Activated naive CD4-positive, alpha-beta T cell treated with anti-CD3 and anti-CD28 coated beads, Interleukin-2, amount 10 ng/mL, durations not matched to agents 7 days and 5 days (primary cell): Measurements from ENCODE around the gene NME5.
"Not testable (repeated sequence)": the region's sequence is repeated elsewhere in the genome, so short reads cannot be mapped to it uniquely, and the experiment has no call there.

ENCODE experiments used
- CTCF ChIA-PET: fragments of 350-600 bp; sonication (Branson Sonifier 250); formaldehyde crosslinking; loops from one replicate; lab custom pipeline; 2021; ENCODE audit warnings: antibody characterized with exemption; lab: Charles Lee
- DNase-seq: peaks from one replicate; pipeline ENCODE4 v3.0.0-alpha.2; 2020
- H3K27ac Mint-ChIP-seq: one replicate; pipeline ENCODE4 v1.8.0; 2021; ENCODE audit warnings: mild to moderate bottlenecking, moderate library complexity, mixed read lengths
- H3K27me3 Mint-ChIP-seq: one replicate; pipeline ENCODE4 v1.8.0; 2021; ENCODE audit warnings: mild to moderate bottlenecking, mixed read lengths
- H3K36me3 Mint-ChIP-seq: one replicate; pipeline ENCODE4 v1.8.0; 2021; ENCODE audit warnings: mixed read lengths
- H3K4me1 Mint-ChIP-seq: one replicate; pipeline ENCODE4 v1.8.0; 2021; ENCODE audit warnings: mixed read lengths
- H3K4me3 Mint-ChIP-seq: one replicate; pipeline ENCODE4 v1.8.0; 2021; ENCODE audit warnings: mild to moderate bottlenecking, moderate library complexity, mixed read lengths
- H3K9me3 Mint-ChIP-seq: one replicate; pipeline ENCODE4 v1.8.0; 2021; ENCODE audit warnings: mixed read lengths

The NME5 gene

DNA sequence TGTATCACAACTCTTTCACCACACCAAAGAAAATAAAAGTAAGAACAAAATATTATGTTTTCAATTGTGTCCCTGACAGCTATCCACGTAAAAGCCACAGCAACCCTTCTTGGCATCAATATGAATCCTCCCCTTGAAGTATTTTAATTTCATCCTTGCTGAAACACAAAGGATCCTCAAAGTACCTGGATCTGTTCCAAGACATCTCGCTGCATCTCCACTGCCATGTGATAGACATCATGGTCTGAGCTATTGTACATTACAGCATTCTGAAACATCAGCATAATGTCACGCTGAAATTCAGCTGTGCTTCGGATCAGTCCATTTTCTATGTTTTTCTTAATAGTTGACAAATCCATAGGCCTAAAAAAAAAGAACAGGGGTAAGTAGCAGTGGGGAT is 21.5 kb upstream of the NME5 start:
- no peak for DNase-seq
- Mint-ChIP-seq H3K27me3 (no peaks in the 10 kb centered on the region), H3K9me3 (no peaks in the 10 kb centered on the region), H3K27ac (no peak overlapping the region), H3K36me3 (peaks cover 69% of the 10 kb centered on the region), H3K4me1 (no peaks in the 10 kb centered on the region), H3K4me3 (no peak overlapping the region)
- CTCF ChIA-PET = no interaction called here

DNA sequence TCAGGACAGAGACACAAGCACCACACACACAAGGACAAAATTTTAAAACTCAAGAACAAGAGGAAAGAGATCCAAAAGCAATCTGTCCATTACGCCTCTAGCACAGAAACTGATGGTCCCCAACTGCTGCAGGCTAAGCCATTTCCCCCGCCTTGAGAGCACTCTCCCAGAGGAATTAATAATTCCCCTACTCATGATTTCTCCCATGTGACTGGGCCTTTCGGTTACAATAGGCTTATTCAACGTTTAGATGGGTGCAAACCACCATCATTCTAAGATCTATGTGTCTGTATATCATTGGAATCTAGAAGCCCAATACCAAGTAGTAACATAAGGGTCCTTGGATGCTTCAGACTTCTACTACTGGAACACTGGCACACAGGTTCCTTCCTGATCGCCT is 20.4 kb upstream of the NME5 start:
- no peak overlapping the region for H3K4me3 Mint-ChIP-seq
- no peaks in the 10 kb centered on the region for H3K27me3 Mint-ChIP-seq
- no peaks in the 10 kb centered on the region for H3K9me3 Mint-ChIP-seq
- CTCF ChIA-PET = interaction anchor here (0.6 kb wide), 1 partner anchor 14 kb away, joined by 3 read pairs; no protein-coding TSS in a partner anchor
- H3K27ac Mint-ChIP-seq = no peak overlapping the region
- peaks cover 62% of the 10 kb centered on the region for H3K36me3 Mint-ChIP-seq
- DNase-seq = no peak
- H3K4me1 Mint-ChIP-seq = no peaks in the 10 kb centered on the region

DNA sequence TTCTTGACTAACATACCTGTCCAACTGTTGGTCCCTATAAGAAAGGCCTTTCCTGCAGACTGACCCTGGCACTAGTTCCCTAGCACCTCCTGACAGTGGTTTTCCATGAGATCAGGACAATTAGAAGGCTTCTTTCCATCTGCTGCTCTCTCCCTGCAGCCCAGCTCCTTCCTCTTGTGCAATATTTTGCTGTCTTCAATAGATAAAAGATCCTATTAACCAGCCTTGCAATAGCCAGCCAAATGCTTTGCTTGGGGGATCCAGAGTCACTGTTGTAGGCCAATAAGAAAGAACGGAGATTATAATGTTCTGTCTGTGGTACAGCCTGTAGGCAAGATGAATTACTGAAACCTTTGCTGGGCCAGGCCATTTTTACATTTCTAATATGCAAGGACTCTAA is 18.4 kb upstream of the NME5 start:
- H3K4me3 Mint-ChIP-seq = no peak overlapping the region
- H3K36me3 Mint-ChIP-seq = peaks cover 44% of the 10 kb centered on the region
- no peak overlapping the region for H3K27ac Mint-ChIP-seq

GRCh38 chr5:138155977-138156376 is 16.7 kb upstream of the NME5 start:
- H3K4me1 Mint-ChIP-seq, H3K27me3 Mint-ChIP-seq, CTCF ChIA-PET, DNase-seq, H3K27ac Mint-ChIP-seq, H3K9me3 Mint-ChIP-seq, H3K4me3 Mint-ChIP-seq: not testable (repeated sequence)
- peaks cover 35% of the 10 kb centered on the region for H3K36me3 Mint-ChIP-seq

More for the DNA sequence above, 18.4 kb upstream of the NME5 start:
- CTCF ChIA-PET = no interaction called here
- no peaks in the 10 kb centered on the region for H3K4me1 Mint-ChIP-seq
- no peak for DNase-seq
- peaks cover 4% of the 10 kb centered on the region for H3K27me3 Mint-ChIP-seq
- H3K9me3 Mint-ChIP-seq = no peaks in the 10 kb centered on the region

GRCh38 chr5:138149530-138149929 is 10.3 kb upstream of the NME5 start:
- Mint-ChIP-seq H3K36me3 (no peaks in the 10 kb centered on the region), H3K27ac (no peak overlapping the region), H3K4me1 (no peaks in the 10 kb centered on the region), H3K9me3 (no peaks in the 10 kb centered on the region), H3K27me3 (peaks cover 11% of the 10 kb centered on the region), H3K4me3 (no peak overlapping the region)
- CTCF ChIA-PET = interaction anchor here (1.1 to 1.2 kb wide), 2 partner anchors 16 to 371 kb away, joined by 3 read pairs; no protein-coding TSS in a partner anchor
- DNase-seq = no peak

DNA sequence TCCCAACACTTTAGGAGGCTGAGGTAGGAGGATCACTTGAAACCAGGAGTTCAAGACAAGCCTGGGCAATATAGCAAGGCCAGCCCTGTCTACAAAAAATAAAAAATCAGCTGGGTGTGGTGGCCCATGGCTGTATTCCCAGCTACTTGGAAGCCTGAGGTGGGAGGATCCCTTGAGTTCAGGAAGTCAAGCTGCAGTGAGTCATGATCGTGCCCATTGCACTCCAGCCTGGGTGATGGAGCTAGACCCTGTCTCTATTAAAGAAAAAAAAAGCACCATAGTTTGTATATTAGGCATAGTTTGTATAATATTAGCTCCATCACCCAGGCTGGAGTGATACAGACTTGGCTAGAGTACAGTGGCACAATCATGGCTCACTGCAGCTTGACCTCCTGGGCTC is 9.6 kb upstream of the NME5 start:
- no peak for DNase-seq
- H3K36me3 Mint-ChIP-seq = no peaks in the 10 kb centered on the region
- H3K27me3 Mint-ChIP-seq = peaks cover 11% of the 10 kb centered on the region
- H3K4me3 Mint-ChIP-seq = no peak overlapping the region
- H3K4me1 Mint-ChIP-seq = no peaks in the 10 kb centered on the region
- H3K27ac Mint-ChIP-seq = no peak overlapping the region
- no peaks in the 10 kb centered on the region for H3K9me3 Mint-ChIP-seq
- CTCF ChIA-PET = interaction anchor here (0.9 to 1.1 kb wide), 2 partner anchors 16 to 117 kb away, joined by 3 read pairs; no protein-coding TSS in a partner anchor

DNA sequence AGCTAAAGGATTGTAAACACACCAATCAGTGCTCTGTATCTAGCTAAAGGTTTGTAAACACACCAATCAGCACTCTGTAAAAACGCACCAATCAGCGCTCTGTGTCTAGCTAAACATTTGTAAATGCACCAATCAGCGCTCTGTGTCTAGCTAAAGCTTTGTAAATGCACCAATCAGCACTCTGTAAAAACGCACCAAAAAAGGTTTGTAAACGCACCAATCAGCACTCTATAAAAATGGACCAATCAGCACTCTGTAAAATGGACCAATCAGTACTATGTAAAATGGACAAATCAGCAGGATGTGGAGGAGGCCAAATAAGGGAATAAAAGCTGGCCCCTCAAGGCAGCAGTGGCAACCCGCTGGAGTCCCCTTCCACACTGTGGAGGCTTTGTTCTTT is 4.3 kb upstream of the NME5 start:
- not testable (repeated sequence) for H3K4me3 Mint-ChIP-seq, H3K36me3 Mint-ChIP-seq, H3K9me3 Mint-ChIP-seq, DNase-seq, H3K27ac Mint-ChIP-seq, H3K4me1 Mint-ChIP-seq
- peaks cover 15% of the 10 kb centered on the region for H3K27me3 Mint-ChIP-seq
- CTCF ChIA-PET = interaction anchor here (0.6 to 1.2 kb wide), 2 partner anchors 64 to 107 kb away, joined by 4 read pairs; no protein-coding TSS in a partner anchor

- CTCF ChIA-PET = no interaction called here
- H3K4me1 Mint-ChIP-seq = no peaks in the 10 kb centered on the region
- DNase-seq = no peak
- no peak overlapping the region for H3K27ac Mint-ChIP-seq
- no peaks in the 10 kb centered on the region for H3K9me3 Mint-ChIP-seq
- peaks cover 23% of the 10 kb centered on the region for H3K27me3 Mint-ChIP-seq
- no peak overlapping the region for H3K4me3 Mint-ChIP-seq
- no peaks in the 10 kb centered on the region for H3K36me3 Mint-ChIP-seq
Measured at GRCh38 chr5:138141734-138142133, 2.5 kb upstream of the NME5 start.

DNA sequence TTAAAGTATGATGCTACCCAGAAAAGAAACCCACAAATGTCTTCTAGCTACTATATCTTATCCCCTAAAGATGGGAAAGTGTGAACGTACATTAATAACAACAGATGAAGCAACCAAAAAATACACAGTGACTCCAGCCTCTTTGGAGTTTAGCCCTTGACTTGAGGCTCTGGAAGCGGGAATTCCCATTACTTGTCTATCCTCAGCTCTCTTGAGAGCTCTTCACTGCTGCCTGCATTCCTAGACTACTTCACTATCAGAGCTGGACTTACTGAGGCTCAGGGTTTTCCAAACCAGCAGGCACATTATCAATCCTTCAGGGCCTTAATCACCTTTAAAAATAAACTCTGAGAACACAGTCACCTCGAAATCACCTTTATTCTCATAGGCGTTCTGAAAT is 1.0 kb upstream of the NME5 start:
- no peak overlapping the region for H3K4me3 Mint-ChIP-seq
- CTCF ChIA-PET = interaction anchor here (1.1 to 1.4 kb wide), 2 partner anchors 63 to 71 kb away, joined by 4 read pairs; no protein-coding TSS in a partner anchor
- no peak for DNase-seq
- no peaks in the 10 kb centered on the region for H3K9me3 Mint-ChIP-seq
- no peak overlapping the region for H3K27ac Mint-ChIP-seq
- peaks cover 23% of the 10 kb centered on the region for H3K27me3 Mint-ChIP-seq
- H3K36me3 Mint-ChIP-seq = no peaks in the 10 kb centered on the region
- H3K4me1 Mint-ChIP-seq = no peaks in the 10 kb centered on the region

GRCh38 chr5:138139781-138140090 is 508 bp upstream of the NME5 start:
- H3K27ac Mint-ChIP-seq = no peak overlapping the region
- CTCF ChIA-PET = interaction anchor here (1.1 to 1.4 kb wide), 2 partner anchors 62 to 71 kb away, joined by 4 read pairs; no protein-coding TSS in a partner anchor
- no peaks in the 10 kb centered on the region for H3K9me3 Mint-ChIP-seq
- DNase-seq = no peak
- peaks cover 23% of the 10 kb centered on the region for H3K27me3 Mint-ChIP-seq
- no peaks in the 10 kb centered on the region for H3K4me1 Mint-ChIP-seq
- no peak overlapping the region for H3K4me3 Mint-ChIP-seq
- no peaks in the 10 kb centered on the region for H3K36me3 Mint-ChIP-seq

GRCh38 chr5:138132543-138132942 is 6.7 kb downstream of the NME5 start:
- no peak for DNase-seq
- no peak overlapping the region for H3K27ac Mint-ChIP-seq
- H3K9me3 Mint-ChIP-seq = no peaks in the 10 kb centered on the region
- H3K36me3 Mint-ChIP-seq = no peaks in the 10 kb centered on the region
- no peak overlapping the region for H3K4me3 Mint-ChIP-seq
- peaks cover 12% of the 10 kb centered on the region for H3K27me3 Mint-ChIP-seq
- peaks cover 4% of the 10 kb centered on the region for H3K4me1 Mint-ChIP-seq
- CTCF ChIA-PET = interaction anchor here (0.6 to 8.1 kb wide), 8 partner anchors 16 to 1083 kb away, joined by 3 to 175 read pairs (median 10); partner anchors contain the start of gene FAM13B

DNA sequence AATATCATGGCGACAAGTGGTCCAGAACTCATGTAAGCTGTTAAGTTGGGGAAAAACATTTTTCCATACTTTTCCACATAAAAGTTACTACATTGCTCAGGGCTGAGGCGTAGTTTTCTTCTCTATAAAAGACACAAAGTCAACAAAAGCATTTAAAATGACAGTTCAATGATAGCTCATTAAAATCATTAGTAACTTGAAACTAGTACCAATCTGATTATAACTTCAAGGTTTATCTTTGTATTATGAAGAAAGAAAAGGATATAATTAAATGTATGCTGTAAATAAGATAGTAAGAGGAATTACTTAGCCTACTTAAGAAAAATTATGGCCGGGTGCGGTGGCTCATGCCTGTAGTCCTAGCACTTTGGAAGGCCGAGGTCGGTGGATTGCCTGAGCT is 9.9 kb downstream of the NME5 start:
- H3K36me3 Mint-ChIP-seq = no peaks in the 10 kb centered on the region
- CTCF ChIA-PET = interaction anchor here (1.4 to 8.1 kb wide), 2 partner anchors 51 to 61 kb away, joined by 5 to 175 read pairs; no protein-coding TSS in a partner anchor
- no peak overlapping the region for H3K4me3 Mint-ChIP-seq

GRCh38 chr5:138128334-138128733 is 10.9 kb downstream of the NME5 start:
- Mint-ChIP-seq H3K36me3 (no peaks in the 10 kb centered on the region), H3K4me3 (no peak overlapping the region), H3K27me3 (peaks cover 19% of the 10 kb centered on the region), H3K27ac (no peak overlapping the region), H3K4me1 (peaks cover 3% of the 10 kb centered on the region), H3K9me3 (no peaks in the 10 kb centered on the region)
- DNase-seq = no peak
- CTCF ChIA-PET = interaction anchor here (1.4 to 8.1 kb wide), 2 partner anchors 50 to 60 kb away, joined by 5 to 175 read pairs; no protein-coding TSS in a partner anchor

More for the DNA sequence above, 9.9 kb downstream of the NME5 start:
- no peak for DNase-seq
- peaks cover 19% of the 10 kb centered on the region for H3K27me3 Mint-ChIP-seq
- H3K9me3 Mint-ChIP-seq = no peaks in the 10 kb centered on the region
- peaks cover 4% of the 10 kb centered on the region for H3K4me1 Mint-ChIP-seq
- H3K27ac Mint-ChIP-seq = no peak overlapping the region

DNA sequence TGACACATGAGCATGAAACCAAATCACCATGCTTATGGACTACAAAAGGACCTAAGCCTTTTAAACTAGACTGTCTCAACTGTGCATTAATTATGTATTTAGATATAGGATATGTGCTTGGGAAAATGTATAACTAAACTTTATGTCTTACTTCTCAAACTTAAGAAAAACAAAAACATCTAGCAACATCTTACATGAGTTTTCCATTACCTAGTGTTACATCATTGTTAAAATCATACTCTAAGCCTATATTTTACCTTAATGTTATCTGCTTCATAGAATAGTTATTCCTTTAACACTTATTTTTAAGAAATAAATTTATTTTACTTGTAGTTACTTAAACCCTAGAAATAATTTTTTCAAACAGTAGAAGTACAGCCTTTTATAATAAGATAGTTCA is 24.0 kb downstream of the NME5 start:
- no peaks in the 10 kb centered on the region for H3K36me3 Mint-ChIP-seq
- DNase-seq = no peak
- H3K27ac Mint-ChIP-seq = no peak overlapping the region
- H3K27me3 Mint-ChIP-seq = peaks cover 25% of the 10 kb centered on the region
- H3K4me1 Mint-ChIP-seq = no peaks in the 10 kb centered on the region
- CTCF ChIA-PET = interaction anchor here (0.9 kb wide), 1 partner anchor 38 kb away, joined by 3 read pairs; no protein-coding TSS in a partner anchor
- H3K4me3 Mint-ChIP-seq = no peak overlapping the region
- no peaks in the 10 kb centered on the region for H3K9me3 Mint-ChIP-seq

DNA sequence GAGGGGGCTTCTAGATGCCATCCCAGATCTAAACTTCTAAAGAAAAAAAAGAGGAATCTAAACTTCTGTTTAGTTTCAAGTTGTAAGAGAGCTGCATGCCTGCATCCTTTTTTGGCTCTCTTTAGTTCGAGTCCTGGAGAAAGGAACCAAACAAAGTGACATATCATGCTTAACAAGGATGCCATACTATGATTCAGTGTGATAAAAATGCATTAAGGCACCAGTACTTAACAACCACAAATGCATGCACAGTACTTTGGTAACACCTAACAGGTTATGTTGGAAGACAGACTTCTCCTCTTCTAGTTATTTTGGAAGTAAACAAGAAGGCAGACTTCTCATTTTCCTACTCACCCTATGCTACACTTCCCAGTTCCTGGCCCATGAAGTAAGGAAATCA is 27.3 kb downstream of the NME5 start:
- Mint-ChIP-seq H3K36me3 (no peaks in the 10 kb centered on the region), H3K4me3 (no peak overlapping the region), H3K27ac (no peak overlapping the region), H3K9me3 (no peaks in the 10 kb centered on the region), H3K27me3 (peaks cover 26% of the 10 kb centered on the region), H3K4me1 (no peaks in the 10 kb centered on the region)
- no peak for DNase-seq
- CTCF ChIA-PET = interaction anchor here (0.8 to 1.5 kb wide), 2 partner anchors 35 to 333 kb away, joined by 3 read pairs; no protein-coding TSS in a partner anchor
